Stimulated activated CD8-positive, alpha-beta memory T cell treated with anti-CD3 and anti-CD28 coated beads, Interleukin-7, amount 100 ng/mL, for 4 hours (primary cell): ENCODE measurements around the gene TTYH2.
A peak's percentile ranks its signal among the peaks of the same experiment; 100 is the strongest.
"Not testable (repeated sequence)": the region's sequence is repeated elsewhere in the genome, so short reads cannot be mapped to it uniquely, and the experiment has no call there.

ENCODE experiments used
- DNase-seq, 2 donors: peaks; one replicate each; pipeline ENCODE4 v3.0.0-alpha.2; 2020; ENCODE audit warnings: low read depth in 2 of 2

Gene TTYH2

GRCh38 chr17:74212913-74213791 lies at the start of gene TTYH2:
Gene TTYH2 (plus strand): TSS chr17:74213571. CDS start chr17:74213588, 17 bp downstream.
- DNase-seq, result peak; percentile 37 to 67

- no peak for DNase-seq
Observed at GRCh38 chr17:74163836-74164235, 49.5 kb upstream of the TTYH2 start.

GRCh38 chr17:74164446-74165045 lies 48.8 kb upstream of the TTYH2 start:
- DNase-seq, result no peak

- DNase-seq, result no peak
Observed at GRCh38 chr17:74165797-74166365, 47.5 kb upstream of the TTYH2 start.

GRCh38 chr17:74170924-74171323 lies 42.4 kb upstream of the TTYH2 start:
- no peak for DNase-seq

- no peak for DNase-seq
Observed at GRCh38 chr17:74172700-74173099, 40.7 kb upstream of the TTYH2 start.

GRCh38 chr17:74176546-74177001 lies 36.8 kb upstream of the TTYH2 start:
- no peak for DNase-seq

GRCh38 chr17:74177018-74177450 lies 36.3 kb upstream of the TTYH2 start:
- DNase-seq, result no peak

GRCh38 chr17:74179576-74179975 lies 33.8 kb upstream of the TTYH2 start:
- DNase-seq, result no peak

- no peak for DNase-seq
Observed at GRCh38 chr17:74180336-74180735, 33.0 kb upstream of the TTYH2 start.

- no peak for DNase-seq
Observed at GRCh38 chr17:74181341-74181740, 32.0 kb upstream of the TTYH2 start.

GRCh38 chr17:74182041-74182723 lies 31.2 kb upstream of the TTYH2 start:
- DNase-seq, result no peak

- DNase-seq, result no peak
Observed at GRCh38 chr17:74183411-74183810, 30.0 kb upstream of the TTYH2 start.

GRCh38 chr17:74185571-74186185 lies 27.7 kb upstream of the TTYH2 start:
- DNase-seq, result no peak

- no peak for DNase-seq
Observed at GRCh38 chr17:74186498-74186897, 26.9 kb upstream of the TTYH2 start.

GRCh38 chr17:74187761-74188160 lies 25.6 kb upstream of the TTYH2 start:
- no peak for DNase-seq

- DNase-seq, result not testable (repeated sequence)
Observed at GRCh38 chr17:74188687-74189086, 24.7 kb upstream of the TTYH2 start.

- no peak for DNase-seq
Observed at GRCh38 chr17:74190154-74190553, 23.2 kb upstream of the TTYH2 start.

GRCh38 chr17:74190807-74191406 lies 22.5 kb upstream of the TTYH2 start:
- no peak for DNase-seq

GRCh38 chr17:74192950-74193781 lies 20.2 kb upstream of the TTYH2 start:
- DNase-seq, result no peak
